Right atrium auricular region (tissue), 2 donors: ENCODE data around the gene METTL22. TPM values are rescaled to one million over a fixed set of nuclear protein-coding genes. Genes with fewer than 3 reads are reported as not detected.

Source experiments
- DNase-seq: peaks from one replicate; pipeline ENCODE4 v3.0.0-alpha.2; 2019; ENCODE audit warnings: low spot score
- H3K27ac ChIP-seq, 2 donors: fragments of 200-600 bp; sonication (generic); 1 replicate in 1 of 2; 2 replicates in 1 of 2; pipeline ENCODE4 v1.5.1; 2016 to 2019
- H3K27me3 ChIP-seq, 2 donors: fragments of 200-600 bp; sonication (generic); one replicate each; pipeline versions ENCODE4 v1.5.1 to v1.6.0; 2017 to 2019
- H3K36me3 ChIP-seq: fragments of 200-600 bp; sonication (generic); one replicate; pipeline ENCODE4 v1.5.1; 2016
- H3K4me1 ChIP-seq, 2 donors: fragments of 200-600 bp; sonication (generic); one replicate each; pipeline versions ENCODE4 v1.5.1 to v1.6.0; 2017 to 2019
- H3K4me3 ChIP-seq, 2 donors: fragments of 200-600 bp; sonication (generic); 1 replicate in 1 of 2; 2 replicates in 1 of 2; pipeline ENCODE4 v1.5.1; 2017 to 2019; ENCODE audit warnings: mild to moderate bottlenecking in 1 of 2, moderate library complexity in 1 of 2
- H3K9me3 ChIP-seq, 2 donors: fragments of 200-600 bp; sonication (generic); one replicate each; pipeline ENCODE4 v1.5.1; 2019
- CTCF ChIP-seq, 2 donors: fragments of 200-600 bp; sonication (generic); IDR thresholded peaks; one replicate each; pipeline ENCODE4 v1.5.1; 2019; ENCODE audit warnings: antibody characterized with exemption in 2 of 2
- total RNA-seq, 2 donors: library from RNA; depleted of rRNA; stranded (reverse); fragments of >200 nt; gene quantifications; one replicate each; pipeline ENCODE4 v1.1.0, GENCODE V29; 2016

Gene METTL22
- total RNA-seq, 2 donors from 2014 or later: 10.0 to 24.3 TPM

GRCh38 chr16:8661703-8662102 lies 40.2 kb downstream of the METTL22 start:
- Histone ChIP-seq H3K27me3 (no peaks in the 10 kb centered on the region), H3K9me3 (no peaks in the 10 kb centered on the region)

GRCh38 chr16:8663192-8664089 lies 41.9 kb downstream of the METTL22 start:
- Histone ChIP-seq H3K36me3 (peaks cover 22% of the 10 kb centered on the region), H3K4me3 (no peak overlapping the region), H3K4me1 (no peaks in the 10 kb centered on the region), H3K27ac (no peak overlapping the region), H3K9me3 (no peaks in the 10 kb centered on the region), H3K27me3 (no peaks in the 10 kb centered on the region)
- DNase-seq: no peak
- TF ChIP-seq CTCF (IDR thresholded peaks at IDR 0.05): no peak

More at GRCh38 chr16:8661703-8662102, 40.2 kb downstream of the METTL22 start:
- Histone ChIP-seq H3K36me3 (peaks cover 22% of the 10 kb centered on the region), H3K4me1 (no peaks in the 10 kb centered on the region), H3K4me3 (no peak overlapping the region), H3K27ac (no peak overlapping the region)
- DNase-seq: no peak
- no peak for TF ChIP-seq CTCF (IDR thresholded peaks at IDR 0.05)

- Histone ChIP-seq H3K27ac (no peak overlapping the region), H3K27me3 (no peaks in the 10 kb centered on the region), H3K36me3 (peaks cover 22% of the 10 kb centered on the region), H3K9me3 (no peaks in the 10 kb centered on the region), H3K4me1 (no peaks in the 10 kb centered on the region), H3K4me3 (no peak overlapping the region)
- no peak for DNase-seq
- no peak for TF ChIP-seq CTCF (IDR thresholded peaks at IDR 0.05)
Observed at GRCh38 chr16:8665529-8665928, 44.0 kb downstream of the METTL22 start.

- Histone ChIP-seq H3K27ac (no peak overlapping the region), H3K4me3 (no peak overlapping the region), H3K9me3 (no peaks in the 10 kb centered on the region), H3K4me1 (no peaks in the 10 kb centered on the region), H3K36me3 (peaks cover 22% of the 10 kb centered on the region), H3K27me3 (no peaks in the 10 kb centered on the region)
- DNase-seq: no peak
- TF ChIP-seq CTCF (IDR thresholded peaks at IDR 0.05): no peak
Observed at GRCh38 chr16:8667492-8667891, 46.0 kb downstream of the METTL22 start.

GRCh38 chr16:8668113-8668512 lies 46.6 kb downstream of the METTL22 start:
- Histone ChIP-seq H3K27me3 (no peaks in the 10 kb centered on the region), H3K4me1 (no peaks in the 10 kb centered on the region), H3K36me3 (peaks cover 22% of the 10 kb centered on the region), H3K27ac (no peak overlapping the region), H3K4me3 (no peak overlapping the region), H3K9me3 (no peaks in the 10 kb centered on the region)
- DNase-seq: no peak
- TF ChIP-seq CTCF (IDR thresholded peaks at IDR 0.05): no peak
